ENCODE measurements around the gene APOBEC4. TPM values are rescaled to one million over a fixed set of nuclear protein-coding genes. Genes with fewer than 3 reads are reported as not detected.

APOBEC4 gene
- total and polyA plus RNA-seq, 2 of the 4 experiments (the other 2 are of a cell fraction) = not detected

DNA sequence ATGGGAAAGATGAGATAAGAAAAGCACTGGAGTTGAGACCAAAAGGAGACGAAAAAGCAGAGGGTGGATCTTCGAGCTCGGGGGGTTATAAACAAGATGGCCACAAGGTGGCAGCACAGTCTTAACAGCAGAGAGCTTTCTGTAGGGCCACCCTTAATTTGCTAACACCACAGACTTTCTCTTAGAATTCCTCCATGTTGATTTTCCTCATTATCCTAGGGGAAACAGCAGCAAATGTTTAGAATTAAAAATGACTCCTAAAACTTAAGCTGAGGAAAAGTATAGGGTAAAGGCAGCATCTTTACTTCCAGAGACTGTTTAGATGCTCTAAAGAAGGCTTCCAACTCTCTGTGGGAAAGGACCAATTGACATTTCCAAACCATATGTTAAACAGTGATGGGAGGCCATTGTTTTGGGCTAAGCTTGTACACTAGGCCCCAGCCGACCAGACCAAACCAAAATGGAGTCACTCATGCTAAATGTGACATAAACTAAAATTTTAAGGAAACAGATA, 2.5 kb upstream of the APOBEC4 start:
- Histone ChIP-seq H3K79me1 (ENCODE audit: low read depth in 1 of 2, low read length in 2 of 2) (peaks cover 2 to 5% of the 10 kb centered on the region in 2 experiments; a peak in 1 of 4 replicates), H3K4ac (ENCODE audit: low read depth, low read length) (peak overlapping the region; percentile 64; the same call in 1 of the 2 replicates), H3K9me1 (ENCODE audit: insufficient read depth, low read length) (no peaks in the 10 kb centered on the region), H4K8ac (ENCODE audit: low read depth in 2 of 2, low read length in 2 of 2) (peak overlapping the region in 1 of 2 experiments; percentile 87; a peak in 3 of 4 replicates), H3K4me2 (ENCODE audit: low read depth, low read length) (no peak overlapping the region), H2AFZ (replicated peaks; ENCODE audit: low read length, poor library complexity) (no peak overlapping the region), H3K27ac (ENCODE audit: insufficient read depth, low read length) (no peak overlapping the region), H2BK5ac (ENCODE audit: low read depth, low read length, poor library complexity, severe bottlenecking) (peak overlapping the region; percentile 37), H2BK20ac (ENCODE audit: low read depth, low read length) (peak overlapping the region; percentile 73), H4K5ac (ENCODE audit: low read depth, low read length) (peak overlapping the region; percentile 71), H2BK15ac (ENCODE audit: low read depth, low read length) (peak overlapping the region; percentile 54; the same call in 1 of the 3 replicates), H3K27me3 (ENCODE audit: control insufficient read depth, insufficient read depth, low read length) (no peaks in the 10 kb centered on the region), H3K4me1 (ENCODE audit: control insufficient read depth, insufficient read depth, low read length) (peaks cover 6% of the 10 kb centered on the region), H2AK5ac (ENCODE audit: low read depth, low read length) (no peak overlapping the region), H2AK9ac (replicated peaks; ENCODE audit: low read depth, low read length, poor library complexity) (no peak overlapping the region), H3K23ac (ENCODE audit: low read depth, low read length) (no peak overlapping the region; the same call in 1 of the 2 replicates), H3K36me3 (ENCODE audit: control insufficient read depth, insufficient read depth, low read length) (no peaks in the 10 kb centered on the region), H4K91ac (ENCODE audit: insufficient read depth, low read depth, low read length) (peak overlapping the region; percentile 40; the same call in 1 of the 2 replicates), H3K56ac (ENCODE audit: extremely low read depth, insufficient read depth, low read length) (0 out of 2 replicates have a peak overlapping the region, but pooled peaks have one; percentile 7), H3K9ac (ENCODE audit: low read depth, low read length) (no peak overlapping the region), H3K4me3 (ENCODE audit: insufficient read depth, low read depth, low read length) (no peak overlapping the region), H4K20me1 (ENCODE audit: insufficient read depth, low read length) (no peaks in the 10 kb centered on the region), H3K9me3 (ENCODE audit: control insufficient read depth, insufficient read depth, low read length) (no peaks in the 10 kb centered on the region), H3K18ac (ENCODE audit: low read depth, low read length) (peak overlapping the region; percentile 11), H2BK120ac (ENCODE audit: low read depth, low read length) (peak overlapping the region; percentile 69), H3K14ac (replicated peaks; ENCODE audit: low read depth, low read length) (peak overlapping the region; percentile 42; the same call in 1 of the 2 replicates)
- peak; percentile 92 for TF ChIP-seq CTCF (conservative IDR thresholded peaks at IDR 0.05; ENCODE audit: low read depth, low read length)
- TF ChIP-seq SMC3 (IDR thresholded peaks at IDR 0.05; ENCODE audit: low read depth, low read length) = peak; percentile 97
- TF ChIP-seq RCOR1 (IDR thresholded peaks at IDR 0.05; ENCODE audit: insufficient replicate concordance, low read length) = no peak
- no peak for TF ChIP-seq RFX5 (IDR thresholded peaks at IDR 0.05; ENCODE audit: low read depth, low read length)
- peak; percentile 92 for TF ChIP-seq RAD21 (IDR thresholded peaks at IDR 0.05; ENCODE audit: low read length)
- no peak for TF ChIP-seq BHLHE40 (IDR thresholded peaks at IDR 0.05; ENCODE audit: low read depth, low read length)
- 0 out of 2 replicates have a peak, but pooled peaks have one; percentile 32 for TF ChIP-seq POLR2A (IDR thresholded peaks at IDR 0.05; ENCODE audit: low read depth, low read length)
- peak; percentile 11; the same call in 1 of the 2 replicates for TF ChIP-seq MAFK (IDR thresholded peaks at IDR 0.05; ENCODE audit: low read depth, low read length)
- peak; percentile 27; the same call in 1 of the 2 replicates for TF ChIP-seq MAZ (IDR thresholded peaks at IDR 0.05; ENCODE audit: borderline replicate concordance, low read depth, low read length)
- ChIA-PET CTCF (interaction anchor here (0.7 to 4.2 kb wide), 9 partner anchors 18 to 567 kb away, joined by 3 to 55 read pairs (median 4); partner anchors contain the start of genes ARPC5 and TSEN15), POLR2A (ENCODE audit: unreplicated experiment) (interaction anchor here (0.9 kb wide), 1 partner anchor 402 kb away, joined by 4 read pairs; no protein-coding TSS in a partner anchor)
- no TSS peak for BruUV-seq (replicated peaks)
- in situ Hi-C loops (cut with MboI; ENCODE audit: low sequenced_read_pairs) = loop anchor here (25.0 kb wide), 1 partner anchor 1007 kb away; no protein-coding TSS in a partner anchor
- dilution Hi-C loops (cut with HindIII; ENCODE audit: low sequenced_read_pairs, unreplicated experiment) = loop anchor here (25.0 kb wide), 1 partner anchor 257 kb away; no protein-coding TSS in a partner anchor
- ATAC-seq (ENCODE audit: low read depth) = peak; percentile 96
- no CpG with 5 or more reads among the region's 4 CpGs for WGBS, 2 experiments (ENCODE audit: extremely low coverage in 2 of 2, insufficient read length in 1 of 2)
- peak; percentile 84 for DNase-seq
- intact Hi-C loops (cut with micrococcal nuclease) = loop anchor here (1.0 to 10.0 kb wide), 4 partner anchors 30 to 569 kb away; partner anchors contain the start of gene RGL1
